HG03066 (cell line): ENCODE measurements around the gene AKR7A3.
A peak's percentile ranks its signal among the peaks of the same experiment; 100 is the strongest.
"Not testable (repeated sequence)": the region's sequence is repeated elsewhere in the genome, so short reads cannot be mapped to it uniquely, and the experiment has no call there.

Experiments
- ATAC-seq: cut with Tn5 transposase; IDR thresholded peaks from one replicate; pipeline ENCODE4 v1.9.1; 2021; ENCODE audit warnings: low read depth; ENCODE audit not compliant: unreplicated experiment

Gene AKR7A3

DNA sequence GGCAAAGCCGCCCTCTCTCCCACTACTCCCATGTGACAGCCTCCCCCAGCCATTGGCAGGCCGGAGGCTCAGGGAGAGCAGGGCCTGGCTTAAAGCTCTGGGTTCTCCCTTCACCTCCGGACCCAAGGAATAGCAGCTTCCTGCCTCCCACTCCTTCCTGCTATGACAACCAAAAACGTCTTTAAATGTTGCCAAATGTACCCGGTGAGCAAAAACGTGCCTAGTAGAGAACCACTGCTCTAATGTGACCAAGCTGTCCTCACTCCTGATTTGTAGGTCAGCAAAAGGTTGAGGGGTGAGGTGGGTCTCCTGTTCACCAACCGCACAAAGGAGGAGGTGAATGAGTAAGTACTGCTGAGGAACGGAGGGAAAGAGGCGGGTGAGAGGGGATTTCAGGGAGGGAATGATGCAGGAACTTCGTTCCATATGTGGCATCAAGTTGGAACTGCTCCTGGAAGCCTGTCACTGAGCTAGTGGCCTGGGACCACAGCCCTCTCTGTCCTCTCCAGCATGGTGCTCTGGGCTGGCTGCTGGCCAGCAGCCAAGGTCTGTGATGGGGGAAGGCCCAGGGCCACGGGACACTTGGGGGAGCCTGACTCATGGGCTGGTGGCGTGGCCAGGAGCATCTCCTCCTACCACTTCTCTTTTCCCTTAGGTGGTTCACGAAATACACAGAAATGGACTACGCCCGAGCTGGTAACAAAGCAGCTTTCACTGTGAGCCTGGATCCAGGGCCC is 31.2 kb downstream of the AKR7A3 start:
- ATAC-seq = no peak

DNA sequence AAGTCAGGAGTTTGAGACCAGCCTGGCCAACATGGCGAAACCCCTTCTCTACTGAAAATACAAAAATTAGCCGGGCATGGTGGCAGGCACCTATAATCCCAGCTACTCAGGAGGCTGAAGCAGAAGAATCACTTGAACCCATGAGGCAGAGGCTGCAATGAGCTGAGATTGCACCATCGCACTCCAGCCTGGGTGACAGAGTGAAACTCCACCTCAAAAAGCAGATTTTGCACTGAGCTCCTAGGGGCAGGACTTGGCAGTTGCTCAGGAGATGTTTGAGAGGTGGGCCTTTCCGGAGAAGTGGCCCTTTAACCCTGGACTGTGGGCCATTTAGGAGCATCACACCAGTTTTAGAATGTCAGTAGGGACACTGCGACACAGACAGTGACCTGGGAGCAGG is 32.3 kb downstream of the AKR7A3 start:
- ATAC-seq = not testable (repeated sequence)

DNA sequence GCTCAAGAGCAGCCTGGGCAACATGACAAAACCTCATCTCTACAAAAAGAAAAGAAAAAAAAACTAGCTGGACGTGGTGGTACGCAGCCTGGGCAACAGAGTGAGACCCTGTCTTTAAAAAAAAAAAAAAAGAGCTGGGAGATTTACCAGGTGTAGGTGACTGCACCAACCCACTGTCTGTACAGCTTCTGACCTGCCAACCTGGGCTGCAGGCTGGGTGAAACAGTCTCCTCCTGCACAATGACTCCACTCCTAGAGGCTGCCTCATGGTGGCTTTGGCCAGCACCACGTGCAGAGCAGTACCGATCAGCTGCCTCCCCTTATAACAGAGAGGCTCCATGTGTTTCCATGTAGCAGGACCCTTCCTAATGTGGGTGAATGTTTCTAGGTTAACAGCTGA is 33.3 kb downstream of the AKR7A3 start:
- ATAC-seq = no peak

DNA sequence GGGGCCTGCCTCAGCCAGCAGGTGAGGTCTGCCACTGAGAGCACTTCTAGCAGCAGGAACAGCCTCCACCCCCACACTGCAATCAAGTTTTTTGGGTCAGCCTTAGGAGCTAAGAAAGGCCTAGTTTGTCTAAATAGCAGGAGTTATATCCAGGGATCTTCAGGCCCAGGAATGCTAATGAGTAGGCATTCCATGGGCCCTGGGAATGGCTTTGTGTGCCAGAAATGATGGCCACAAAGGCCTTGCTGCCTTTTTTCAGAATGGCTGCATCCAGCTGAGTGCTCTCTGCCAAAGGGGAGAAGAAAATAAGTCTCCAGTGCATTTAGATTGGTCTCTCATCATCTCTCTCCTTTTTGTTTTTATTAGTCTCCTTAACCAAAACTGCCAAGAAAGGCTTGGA is 34.2 kb downstream of the AKR7A3 start:
- ATAC-seq = no peak

DNA sequence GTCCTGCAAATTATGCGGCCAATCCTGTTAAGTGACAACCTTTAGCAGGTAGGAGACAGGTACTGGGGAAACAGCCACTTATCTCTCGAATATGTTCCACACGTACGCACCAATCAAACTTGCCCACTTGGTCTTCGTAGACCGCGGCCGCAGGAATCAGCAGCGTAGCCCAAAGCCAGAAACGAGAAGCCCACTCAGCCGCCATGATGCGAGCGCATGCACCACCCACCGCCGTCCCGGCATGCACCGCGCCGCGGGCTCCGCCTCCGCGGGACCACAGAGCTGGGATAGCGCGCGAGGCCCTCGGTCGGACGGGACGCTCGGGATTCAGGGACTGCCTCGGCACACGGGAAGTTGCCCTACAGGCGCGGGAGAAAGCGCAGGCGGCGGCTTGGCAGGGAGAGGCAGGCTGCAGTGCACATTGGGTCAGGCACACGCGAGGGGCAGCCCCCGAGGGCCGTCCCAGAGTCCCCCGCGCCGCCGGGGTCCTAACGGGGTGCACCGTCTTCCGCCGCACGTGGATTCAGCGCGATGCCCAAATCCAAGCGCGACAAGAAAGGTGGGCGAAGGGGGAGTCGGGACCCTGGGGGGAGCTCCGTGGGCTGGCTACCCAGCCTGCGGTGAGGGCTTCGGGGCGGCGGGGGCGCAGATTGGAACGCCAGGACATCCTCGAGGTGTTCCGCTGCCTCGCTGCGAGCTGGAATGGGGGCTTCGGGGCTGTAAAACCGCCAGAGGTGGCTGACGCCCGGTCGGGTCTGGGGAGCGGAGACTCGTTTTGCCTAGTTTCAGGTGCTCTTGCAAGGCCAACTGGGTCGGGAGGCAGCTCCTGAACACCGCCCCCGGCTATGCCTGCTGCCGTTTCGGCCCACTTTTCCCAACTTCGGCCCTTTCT is 37.0 kb downstream of the AKR7A3 start, which contains the start of the genes EMC1 and MRTO4:
Gene EMC1 (minus strand): TSS at position 220 of the 892 bp plus-strand sequence. CDS start 15 bp downstream, at position 205.
Gene MRTO4 (plus strand): TSS at position 501 of the 892 bp plus-strand sequence. CDS start 31 bp downstream, at position 532.
- peak; percentile 77 for ATAC-seq

DNA sequence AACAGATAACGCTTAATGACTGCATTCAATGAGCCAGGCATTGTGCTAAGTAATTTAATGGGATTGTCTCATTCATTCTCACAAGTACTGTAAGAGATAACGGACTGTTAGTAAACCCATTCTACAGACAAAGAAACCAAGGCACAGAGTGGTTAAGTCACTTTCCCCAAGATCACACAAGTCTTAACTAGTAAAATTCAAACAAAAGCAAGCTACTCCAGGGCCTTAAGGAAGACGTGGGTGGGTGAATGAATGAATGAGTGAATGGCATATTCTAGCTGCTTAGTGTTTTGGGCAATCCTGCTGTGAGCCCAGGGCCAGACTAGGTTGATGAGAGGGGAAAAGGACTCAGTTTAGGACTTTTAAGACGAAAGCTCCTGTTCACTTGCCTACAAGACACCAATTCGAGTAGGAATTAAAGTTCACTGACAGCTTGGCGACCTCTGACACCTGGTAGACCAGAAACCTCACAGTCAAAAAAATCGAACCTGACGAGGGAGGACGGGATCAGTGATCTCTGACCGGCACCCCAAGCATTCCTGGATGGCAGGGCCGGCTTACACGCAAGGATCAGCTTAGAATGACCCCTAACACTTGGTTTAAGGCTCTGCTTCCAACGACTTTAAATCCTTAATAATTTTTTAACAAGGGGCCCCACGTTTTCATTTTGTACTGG is 37.8 kb downstream of the AKR7A3 start:
- no peak for ATAC-seq

DNA sequence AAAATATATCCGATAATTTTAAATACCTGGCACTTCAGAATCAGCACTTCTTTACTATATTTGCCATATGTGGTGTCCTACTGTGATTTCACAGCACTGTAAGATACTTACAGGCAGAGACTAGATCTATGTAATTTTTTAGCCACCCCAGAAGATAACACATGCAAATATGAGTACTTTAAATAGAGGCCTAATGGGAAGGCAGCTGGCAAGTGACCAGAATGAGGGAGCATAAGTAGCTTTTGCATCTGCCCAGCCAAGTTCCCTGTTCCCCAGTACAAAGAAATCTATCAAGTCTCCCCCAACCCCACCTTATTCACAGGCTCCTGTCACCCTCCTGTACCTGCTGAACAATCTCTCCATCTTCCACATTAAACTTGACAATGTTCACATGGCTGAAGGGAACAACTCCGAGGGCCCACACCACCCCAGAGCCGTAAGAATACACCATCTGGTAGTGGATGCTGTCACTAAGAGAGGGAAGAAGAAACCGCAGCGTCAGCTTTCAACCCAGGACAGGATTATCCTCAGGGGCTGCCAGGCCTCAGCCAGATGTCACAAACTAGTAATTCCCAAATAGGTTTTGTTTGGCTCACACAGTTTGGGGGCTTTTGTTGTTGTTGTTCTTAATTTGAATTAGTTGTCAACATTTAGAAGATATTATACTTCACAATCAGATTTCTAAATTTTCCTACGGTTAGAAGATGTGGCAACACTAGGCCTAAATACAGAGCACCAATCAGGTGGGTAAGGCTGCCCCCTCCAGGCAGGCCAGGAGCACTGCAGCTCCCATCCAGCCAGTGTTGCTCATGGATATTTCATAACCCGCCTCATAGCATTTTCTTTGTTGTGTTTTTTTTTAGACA is 47.7 kb downstream of the AKR7A3 start:
- ATAC-seq = peak; percentile 58

DNA sequence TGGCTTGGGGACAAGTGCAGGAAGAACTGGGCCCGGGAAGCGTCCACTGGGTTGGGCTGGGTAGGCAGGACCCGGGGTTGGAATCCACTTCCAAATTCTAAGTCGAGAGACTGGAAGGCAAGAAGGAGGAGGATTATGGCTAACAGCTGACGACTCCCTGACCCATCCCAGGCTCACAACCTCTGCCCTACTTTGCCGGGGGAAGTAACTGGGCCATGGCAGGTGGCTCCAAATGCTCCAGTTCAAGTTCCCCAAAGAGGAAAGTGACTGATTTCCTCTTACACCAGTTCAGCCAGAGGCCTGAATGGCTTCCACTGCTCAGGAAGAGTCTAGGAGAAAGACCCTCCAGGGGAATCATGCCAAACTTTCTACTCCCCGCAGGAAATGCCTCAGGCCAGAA is 48.7 kb downstream of the AKR7A3 start:
- ATAC-seq = no peak

DNA sequence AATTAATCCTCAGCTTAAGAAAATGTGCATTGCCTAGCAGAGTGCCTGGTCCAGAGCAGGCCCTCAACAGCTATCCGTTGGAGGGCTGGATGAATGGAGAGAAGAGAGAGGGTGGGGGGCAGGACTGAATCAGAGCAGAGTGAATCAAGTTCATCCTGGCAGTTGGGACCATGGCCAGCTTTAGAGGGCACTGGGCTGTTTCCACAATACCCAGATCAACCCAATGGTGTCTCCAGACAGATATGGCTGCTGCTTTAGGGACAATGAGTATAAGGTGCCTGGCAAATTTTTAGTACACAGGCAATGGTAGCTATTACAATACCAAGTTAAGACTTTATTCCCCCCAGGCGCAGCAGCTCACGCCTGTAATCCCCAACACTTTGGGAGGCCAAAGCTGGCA is 54.3 kb downstream of the AKR7A3 start:
- no peak for ATAC-seq
